Thoracic aorta (tissue), 2 donors: ENCODE measurements around the gene AKNA. TPM values are rescaled to one million over a fixed set of nuclear protein-coding genes. Genes with fewer than 3 reads are reported as not detected.

Experiments used
- ATAC-seq: fragments of 150-250 bp; one replicate; pipeline ENCODE4 v1.8.0; 2017; ENCODE audit warnings: low read depth; ENCODE audit not compliant: insufficient number of reproducible peaks, low FRiP score
- DNase-seq: peaks from one replicate; pipeline ENCODE4 v3.0.0-alpha.2; 2020; ENCODE audit warnings: low spot score
- H3K27ac ChIP-seq, 2 donors: fragments of 200-600 bp; sonication (generic); 1 replicate in 1 of 2; 2 replicates in 1 of 2; pipeline ENCODE4 v1.5.1; 2016; ENCODE audit warnings: mild to moderate bottlenecking in 2 of 2, moderate library complexity in 2 of 2
- H3K27me3 ChIP-seq: fragments of 200-600 bp; sonication (generic); replicated peaks from 2 replicates; pipeline ENCODE4 v1.6.0; 2016; ENCODE audit warnings: mild to moderate bottlenecking; ENCODE audit not compliant: insufficient read depth
- H3K36me3 ChIP-seq: fragments of 200-600 bp; sonication (generic); one replicate; pipeline ENCODE4 v1.5.1; 2016
- H3K4me1 ChIP-seq, 2 donors: fragments of 200-600 bp; sonication (generic); 1 replicate in 1 of 2; 2 replicates in 1 of 2; pipeline versions ENCODE4 v1.5.1 to v1.6.0; 2016; ENCODE audit warnings: low read depth in 2 of 2, mild to moderate bottlenecking in 1 of 2; ENCODE audit not compliant: control insufficient read depth in 1 of 2
- H3K4me3 ChIP-seq: fragments of 200-600 bp; sonication (generic); 2 replicates; pipeline ENCODE4 v1.5.1; 2016; ENCODE audit warnings: mild to moderate bottlenecking
- H3K9me3 ChIP-seq: fragments of 200-600 bp; sonication (generic); 2 replicates; pipeline ENCODE4 v1.5.1; 2016
- CTCF ChIP-seq: fragments of 200-600 bp; sonication (generic); IDR thresholded peaks from one replicate; pipeline ENCODE4 v1.5.1; 2019; ENCODE audit warnings: antibody characterized with exemption
- total RNA-seq, 2 donors: library from RNA; depleted of rRNA; stranded (reverse); fragments of >200 nt; gene quantifications; one replicate each; pipeline versions ENCODE4 v1.1.0 to v1.2.3, GENCODE V29; 2016

AKNA gene
- 10 to 100 TPM; 34.8 to 68.5 TPM for total RNA-seq

GRCh38 chr9:114387680-114388356 lies at the start of gene AKNA:
Gene AKNA, minus strand, starts transcription at chr9:114387982. Its CDS starts 6,649 bp downstream, at chr9:114381333.
- peak within 1 kb of the TSS; percentile 85 for H3K4me3 ChIP-seq
- peak; percentile 16 for ATAC-seq
- H3K27me3 ChIP-seq = no peaks in the 10 kb centered on the region
- H3K27ac ChIP-seq = peak within 1 kb of the TSS; percentile 92 to 95
- TF ChIP-seq CTCF = no peak
- no peaks in the 10 kb centered on the region for H3K36me3 ChIP-seq
- H3K9me3 ChIP-seq = no peaks in the 10 kb centered on the region
- peaks cover 49 to 76% of the 10 kb centered on the region in 2 donors for H3K4me1 ChIP-seq
- no peak for DNase-seq

- H3K9me3 ChIP-seq = no peaks in the 10 kb centered on the region
- no peaks in the 10 kb centered on the region for H3K27me3 ChIP-seq
- no peak for TF ChIP-seq CTCF
- H3K4me3 ChIP-seq = no peak overlapping the region
- ATAC-seq (no peak), DNase-seq (no peak)
- no peak overlapping the region for H3K27ac ChIP-seq
- H3K36me3 ChIP-seq = no peaks in the 10 kb centered on the region
- H3K4me1 ChIP-seq = no peaks in the 10 kb centered on the region
Measured at GRCh38 chr9:114437401-114437893, 49.7 kb upstream of the AKNA start.

- Histone ChIP-seq H3K4me1 (no peaks in the 10 kb centered on the region), H3K4me3 (no peak overlapping the region), H3K27ac (no peak overlapping the region), H3K36me3 (no peaks in the 10 kb centered on the region), H3K27me3 (no peaks in the 10 kb centered on the region), H3K9me3 (no peaks in the 10 kb centered on the region)
- DNase-seq (no peak), ATAC-seq (no peak)
- no peak for TF ChIP-seq CTCF
Measured at GRCh38 chr9:114434878-114435311, 47.1 kb upstream of the AKNA start.

GRCh38 chr9:114433720-114434255 lies 46.0 kb upstream of the AKNA start:
- H3K4me1 ChIP-seq = no peaks in the 10 kb centered on the region
- no peaks in the 10 kb centered on the region for H3K27me3 ChIP-seq
- H3K27ac ChIP-seq = no peak overlapping the region
- no peak for DNase-seq
- H3K9me3 ChIP-seq = no peaks in the 10 kb centered on the region
- no peak overlapping the region for H3K4me3 ChIP-seq
- ATAC-seq = no peak
- no peaks in the 10 kb centered on the region for H3K36me3 ChIP-seq
- TF ChIP-seq CTCF = no peak

- no peaks in the 10 kb centered on the region for H3K27me3 ChIP-seq
- no peak for DNase-seq
- no peak for TF ChIP-seq CTCF
- ATAC-seq = no peak
- no peak overlapping the region for H3K4me3 ChIP-seq
- H3K36me3 ChIP-seq = no peaks in the 10 kb centered on the region
- H3K9me3 ChIP-seq = no peaks in the 10 kb centered on the region
- H3K27ac ChIP-seq = no peak overlapping the region
- no peaks in the 10 kb centered on the region for H3K4me1 ChIP-seq
Measured at GRCh38 chr9:114433086-114433485, 45.3 kb upstream of the AKNA start.
